HG03378 (cell line): ENCODE data around the gene ANKRD7.
A peak's percentile ranks its signal among the peaks of the same experiment; 100 is the strongest.
"Not testable (repeated sequence)": the region's sequence is repeated elsewhere in the genome, so short reads cannot be mapped to it uniquely, and the experiment has no call there.

Experiments used
- ATAC-seq: cut with Tn5 transposase; IDR thresholded peaks from one replicate; pipeline ENCODE4 v1.9.1; 2021; ENCODE audit warnings: mild to moderate bottlenecking, moderate library complexity; ENCODE audit not compliant: unreplicated experiment

ANKRD7 gene

GRCh38 chr7:118232837-118233236, 8.3 kb downstream of the ANKRD7 start:
- ATAC-seq, result no peak

- ATAC-seq, result no peak
Measured at GRCh38 chr7:118233799-118234198, 9.3 kb downstream of the ANKRD7 start.

- ATAC-seq, result no peak
Measured at GRCh38 chr7:118239014-118239413, 14.5 kb downstream of the ANKRD7 start.

GRCh38 chr7:118240320-118240719, 15.8 kb downstream of the ANKRD7 start:
- not testable (repeated sequence) for ATAC-seq

- ATAC-seq, result no peak
Measured at GRCh38 chr7:118243695-118244094, 19.2 kb downstream of the ANKRD7 start.

- ATAC-seq, result peak; percentile 80
Measured at GRCh38 chr7:118245267-118246040, 20.9 kb downstream of the ANKRD7 start.

GRCh38 chr7:118250860-118251494, 26.5 kb downstream of the ANKRD7 start:
- no peak for ATAC-seq

- ATAC-seq, result no peak
Measured at GRCh38 chr7:118252087-118252486, 27.6 kb downstream of the ANKRD7 start.

- no peak for ATAC-seq
Measured at GRCh38 chr7:118259115-118259514, 34.6 kb downstream of the ANKRD7 start.

GRCh38 chr7:118264836-118265235, 40.3 kb downstream of the ANKRD7 start:
- ATAC-seq, result no peak

- ATAC-seq, result no peak
Measured at GRCh38 chr7:118280319-118281012, 56.0 kb downstream of the ANKRD7 start.

GRCh38 chr7:118281196-118281595, 56.7 kb downstream of the ANKRD7 start:
- no peak for ATAC-seq

GRCh38 chr7:118285358-118285757, 60.9 kb downstream of the ANKRD7 start:
- no peak for ATAC-seq

GRCh38 chr7:118286131-118286530, 61.6 kb downstream of the ANKRD7 start:
- no peak for ATAC-seq

GRCh38 chr7:118288098-118288497, 63.6 kb downstream of the ANKRD7 start:
- ATAC-seq, result peak; percentile 87

- ATAC-seq, result no peak
Measured at GRCh38 chr7:118289476-118289875, 65.0 kb downstream of the ANKRD7 start.
